T1000 (cell line): Measurements from ENCODE around the gene MEMO1.
"Not testable (repeated sequence)": the region's sequence is repeated elsewhere in the genome, so short reads cannot be mapped to it uniquely, and the experiment has no call there.

Experiments
- DNase-seq: peaks from one replicate; lab custom pipeline; 2025; ENCODE audit warnings: mixed read lengths; lab: John Stamatoyannopoulos, UW

MEMO1 gene

DNA sequence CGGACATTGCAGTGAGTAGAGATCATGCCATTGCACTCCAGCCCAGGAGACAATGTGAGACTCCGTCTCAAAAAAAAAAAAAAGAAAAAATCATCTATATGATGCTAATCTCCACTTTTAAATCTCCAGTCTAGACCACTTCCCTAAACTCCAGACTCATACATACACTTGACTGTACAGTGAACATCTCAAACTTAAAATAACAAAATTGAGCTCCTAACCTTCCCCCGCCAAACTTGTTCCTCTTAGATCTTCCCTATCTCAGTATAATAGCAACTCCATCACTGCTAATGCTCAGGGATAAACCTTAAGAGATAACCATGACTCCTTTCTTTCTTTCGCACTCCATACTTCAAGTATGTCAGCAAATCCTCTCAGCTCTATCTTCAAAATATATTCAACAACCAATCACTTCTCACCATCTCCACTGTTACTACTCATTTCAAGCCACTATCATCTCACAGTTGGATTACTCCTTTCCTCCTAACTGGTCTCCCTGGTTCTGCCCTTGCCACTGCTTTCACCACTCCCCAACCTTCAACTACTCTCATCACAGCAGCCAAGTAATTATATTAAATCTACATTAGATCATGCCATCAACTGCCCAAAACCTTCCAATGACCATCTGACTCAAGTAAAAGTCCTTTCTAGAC, 12.0 kb downstream of the MEMO1 start:
- no peak for DNase-seq

DNA sequence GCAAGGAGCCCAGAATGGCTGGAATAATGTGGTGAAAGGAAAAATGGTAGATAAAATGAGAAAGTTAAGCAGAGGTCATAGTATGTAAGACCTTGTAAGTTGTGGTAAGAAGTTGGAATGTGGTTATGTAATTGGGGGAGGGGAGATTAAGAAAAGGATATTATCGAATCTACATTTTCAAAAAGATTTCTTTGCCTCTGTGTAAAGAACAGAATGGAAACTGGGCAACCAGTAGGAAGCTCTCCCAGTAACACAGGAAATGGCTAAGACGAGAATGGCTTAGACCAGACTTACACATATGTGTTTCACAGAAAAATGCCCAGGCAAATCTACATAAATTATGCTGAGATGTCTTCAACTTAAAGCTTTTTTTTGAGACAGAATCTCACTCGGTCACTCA, 13.2 kb downstream of the MEMO1 start:
- DNase-seq: no peak

DNA sequence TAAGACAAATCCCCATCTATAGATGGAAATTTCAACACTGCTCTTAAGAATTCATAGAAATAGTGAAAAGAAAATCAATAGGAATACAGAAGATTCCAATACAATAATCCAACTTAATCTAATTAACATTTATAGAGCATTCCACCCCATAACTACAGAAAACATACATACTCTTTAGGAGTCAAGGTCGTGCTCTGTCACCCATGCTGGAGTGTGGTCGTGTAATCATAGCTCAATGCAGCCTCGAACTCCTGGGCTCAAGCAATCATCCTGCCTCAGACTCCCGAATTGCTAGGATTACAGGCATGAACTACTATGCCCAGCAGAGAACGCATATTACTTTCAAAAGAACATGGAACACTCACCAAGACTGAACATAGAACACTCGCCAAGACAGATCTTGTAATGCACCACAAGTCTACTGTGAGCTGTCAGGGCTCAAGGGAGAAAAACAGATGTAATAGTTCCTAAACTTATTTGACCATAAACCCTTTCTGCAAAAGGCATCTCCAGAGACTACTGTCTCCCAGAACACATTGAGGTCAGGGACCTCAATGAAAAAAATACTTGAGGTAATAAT, 14.1 kb downstream of the MEMO1 start:
- no peak for DNase-seq

DNA sequence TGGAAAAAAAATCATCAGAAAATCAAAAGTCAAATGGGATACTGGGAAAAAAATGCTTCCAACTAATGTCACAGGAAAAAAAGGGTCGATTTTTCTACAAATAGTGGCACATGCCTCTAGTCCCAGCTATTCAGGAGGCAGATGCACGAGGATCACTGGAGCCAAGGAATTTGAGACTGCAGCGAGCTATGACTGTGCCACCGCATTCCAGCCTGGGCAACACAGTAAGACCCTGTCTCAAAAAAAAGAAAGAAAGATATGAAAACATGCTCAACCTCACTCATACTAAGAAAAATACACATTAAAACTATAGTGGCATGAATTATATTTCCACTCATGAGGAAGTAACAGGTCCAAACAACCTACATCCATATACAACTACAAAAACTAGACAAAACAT, 17.9 kb downstream of the MEMO1 start:
- DNase-seq: no peak

DNA sequence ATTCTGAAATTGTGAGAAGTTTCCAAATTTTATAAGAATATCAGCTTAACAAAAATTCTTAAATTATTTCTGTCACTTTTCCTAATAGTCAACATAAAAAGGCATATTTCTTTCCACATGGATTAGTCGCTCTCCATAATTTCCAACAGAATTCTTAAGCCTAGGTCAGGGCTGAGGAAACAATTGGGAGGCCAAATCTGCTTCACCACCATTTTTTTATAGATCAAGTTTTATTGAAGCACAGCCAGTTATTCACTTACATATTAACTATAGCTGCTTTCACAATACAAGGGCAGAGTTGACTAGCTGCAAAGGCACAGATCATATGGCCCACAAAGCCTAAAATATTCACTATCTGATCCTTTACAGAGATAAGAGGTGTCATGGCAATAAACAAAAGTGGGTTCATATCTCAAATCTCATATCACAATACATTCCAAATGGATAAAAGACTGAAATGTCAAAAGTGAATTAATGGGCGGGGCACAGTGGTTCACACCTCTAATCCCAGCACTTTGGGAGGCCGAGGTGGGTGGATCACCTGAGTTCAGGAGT, 18.7 kb downstream of the MEMO1 start:
- DNase-seq: no peak

DNA sequence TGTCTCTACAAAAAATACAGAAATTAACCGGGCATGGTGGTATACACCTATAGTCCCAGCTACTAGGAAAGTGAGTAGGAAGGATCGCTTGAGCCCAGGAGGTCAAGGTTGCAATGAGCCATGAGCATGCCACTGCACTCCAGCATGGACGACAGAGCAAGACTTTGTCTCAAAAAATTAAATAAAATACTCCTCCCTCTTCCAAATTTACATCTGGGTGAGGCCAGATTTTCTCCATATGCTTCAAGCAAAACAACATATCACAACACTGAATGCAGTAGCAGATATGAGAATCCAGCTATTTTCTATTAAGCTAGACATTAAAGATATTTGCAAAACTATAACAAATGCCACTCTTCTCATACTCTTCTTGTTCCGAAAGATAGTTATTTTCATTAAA, 20.9 kb downstream of the MEMO1 start:
- DNase-seq: no peak

DNA sequence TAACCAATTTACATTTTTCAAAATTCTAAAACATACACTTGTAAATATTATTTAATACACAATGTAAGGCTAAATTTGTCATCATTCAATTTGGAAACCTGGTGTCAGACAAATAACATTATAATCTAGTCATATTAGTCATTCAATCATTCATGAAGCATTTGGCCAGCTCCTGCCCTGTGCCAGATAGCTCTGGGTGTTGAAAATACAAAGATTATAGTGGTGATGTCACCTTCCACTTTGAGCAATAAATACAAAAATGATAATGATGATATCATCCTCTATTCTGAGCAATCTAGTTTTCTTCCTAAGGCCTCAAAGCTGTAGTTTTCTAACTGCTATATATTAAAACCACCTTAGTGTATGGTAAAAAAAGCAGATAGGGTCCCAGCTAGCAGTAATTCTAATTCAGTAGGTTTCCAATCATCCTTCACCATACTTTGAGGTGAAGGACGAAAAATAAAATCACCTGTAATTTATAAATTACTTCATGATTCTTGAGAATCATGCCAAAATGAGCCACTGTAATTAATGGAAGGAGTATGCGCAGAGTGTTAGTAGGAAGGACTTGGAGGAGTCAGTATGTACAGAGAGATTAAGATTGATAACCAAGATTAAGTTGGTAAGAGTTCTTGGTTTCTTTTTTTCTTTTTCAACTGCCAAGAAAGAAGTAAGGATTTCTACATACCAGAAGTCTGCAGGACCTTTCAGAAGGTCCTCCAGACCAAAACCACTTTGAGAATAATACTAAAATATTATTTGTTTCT, 23.2 kb downstream of the MEMO1 start:
- DNase-seq: no peak

DNA sequence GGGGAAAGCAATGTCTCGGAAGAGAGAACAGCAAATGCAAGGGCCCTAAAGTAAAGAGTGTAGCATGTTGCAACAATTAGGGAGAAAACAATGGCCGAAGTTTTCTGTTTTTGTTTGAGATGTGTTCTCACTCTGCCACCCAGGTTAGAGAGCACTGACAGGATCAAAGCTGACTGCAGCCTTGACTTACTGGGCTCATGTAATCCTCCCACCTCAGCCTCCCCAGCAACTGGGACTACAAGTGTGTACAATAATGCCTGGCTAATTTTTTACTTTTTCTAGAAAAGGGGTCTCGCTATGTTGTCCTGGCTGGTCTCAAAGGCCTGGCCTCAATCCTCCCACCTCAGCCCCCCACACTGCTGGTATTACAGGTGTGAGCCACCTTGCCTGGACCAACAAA, 23.9 kb downstream of the MEMO1 start:
- DNase-seq: no peak

DNA sequence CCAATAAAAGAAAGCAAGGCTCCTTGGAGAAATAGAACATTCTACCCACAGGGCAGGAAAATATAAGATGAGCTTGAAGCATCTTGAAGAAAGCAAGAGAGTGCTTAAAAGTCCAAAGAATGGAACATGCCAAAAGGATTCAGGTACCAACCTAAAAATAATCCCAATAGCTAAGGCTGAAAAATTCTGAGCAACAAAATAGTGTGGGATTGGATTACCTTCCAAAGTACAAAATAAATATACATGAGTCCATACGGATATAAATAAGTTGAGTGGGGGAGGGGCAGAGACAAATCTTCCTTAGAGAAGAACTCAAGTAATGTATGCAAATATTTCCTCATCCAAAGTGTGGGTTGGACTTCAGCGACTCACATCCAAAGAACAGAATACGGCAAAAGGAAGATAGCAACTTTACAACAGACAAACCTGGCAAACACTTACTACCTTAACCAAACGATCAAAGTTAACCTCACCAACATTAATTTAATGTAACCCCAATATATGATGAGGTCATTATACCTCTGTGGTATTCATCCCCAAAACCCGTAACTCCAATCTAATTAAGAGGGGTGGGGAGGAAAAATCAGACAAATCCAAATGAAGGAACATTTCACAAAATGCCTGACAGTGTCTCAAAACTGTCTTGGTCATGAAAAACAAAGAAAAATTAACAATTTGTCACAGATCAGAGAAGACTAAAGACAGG, 26.9 kb downstream of the MEMO1 start:
- DNase-seq: no peak

DNA sequence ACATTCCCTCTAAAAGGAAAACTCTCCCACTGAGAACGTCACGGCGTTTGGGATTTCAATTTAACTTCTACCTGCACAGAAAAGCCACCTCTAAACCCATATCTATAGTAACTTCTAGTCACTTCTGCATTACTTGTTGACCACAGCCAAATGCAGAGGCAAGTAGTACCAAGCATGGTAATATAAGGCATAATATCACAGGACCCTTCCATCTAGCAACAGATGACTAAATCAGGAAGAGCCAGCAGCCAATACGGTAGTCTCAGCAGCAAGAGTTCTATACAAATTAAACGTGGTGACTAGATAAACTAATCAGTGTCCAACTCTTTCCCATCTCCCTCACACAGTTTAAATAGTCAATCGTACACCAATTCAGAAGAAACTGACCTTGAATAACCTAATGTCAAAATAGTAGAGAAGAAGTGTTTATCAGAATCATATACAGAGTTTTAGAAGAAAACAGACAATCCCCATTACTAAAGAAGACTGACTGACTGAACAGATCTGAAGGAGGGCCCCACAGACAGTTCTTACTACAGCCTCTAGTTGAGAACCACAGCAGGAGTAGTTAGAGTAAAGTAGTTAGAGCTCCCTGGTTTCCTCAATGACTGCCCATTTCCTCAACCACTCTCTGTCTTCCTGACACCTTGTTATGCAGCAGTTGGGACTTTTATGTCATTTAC, 30.0 kb downstream of the MEMO1 start:
- no peak for DNase-seq

DNA sequence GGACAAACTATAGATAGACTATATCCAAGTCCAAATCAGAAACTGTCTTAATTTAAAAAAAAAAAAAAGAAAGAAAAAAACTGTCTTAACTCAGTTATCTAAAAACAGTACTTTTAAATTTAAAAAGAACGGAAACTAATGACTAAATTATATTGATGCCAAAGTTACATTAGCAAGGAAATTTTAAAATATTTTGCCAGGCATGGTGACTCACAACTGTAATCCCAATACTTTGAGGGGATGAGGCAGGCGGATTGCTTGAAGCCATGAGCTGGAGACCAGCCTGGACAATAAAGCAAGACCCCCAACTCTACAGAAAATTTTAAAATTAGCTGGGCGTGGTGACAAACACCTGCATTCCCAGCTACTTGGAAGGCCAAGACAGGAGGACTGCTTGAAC, 30.9 kb downstream of the MEMO1 start:
- DNase-seq: no peak

DNA sequence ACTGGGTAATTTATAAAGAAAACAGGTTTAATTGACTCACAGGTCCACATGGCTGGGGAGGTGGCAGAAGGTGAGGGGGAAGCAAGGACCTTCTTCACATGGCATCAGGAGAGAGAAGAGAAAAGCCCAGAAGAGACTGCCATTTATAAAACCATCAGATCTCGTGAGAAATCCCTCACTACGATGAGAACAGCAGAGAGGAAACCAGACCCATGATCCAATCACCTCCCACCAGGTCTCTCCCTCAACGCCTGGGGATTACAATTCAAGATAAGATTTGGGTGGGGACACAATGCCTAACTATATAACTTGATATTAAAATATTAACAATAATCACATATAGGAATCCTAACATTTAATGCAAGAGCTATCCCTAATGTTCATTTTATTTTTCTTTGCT, 31.8 kb downstream of the MEMO1 start:
- DNase-seq: no peak

DNA sequence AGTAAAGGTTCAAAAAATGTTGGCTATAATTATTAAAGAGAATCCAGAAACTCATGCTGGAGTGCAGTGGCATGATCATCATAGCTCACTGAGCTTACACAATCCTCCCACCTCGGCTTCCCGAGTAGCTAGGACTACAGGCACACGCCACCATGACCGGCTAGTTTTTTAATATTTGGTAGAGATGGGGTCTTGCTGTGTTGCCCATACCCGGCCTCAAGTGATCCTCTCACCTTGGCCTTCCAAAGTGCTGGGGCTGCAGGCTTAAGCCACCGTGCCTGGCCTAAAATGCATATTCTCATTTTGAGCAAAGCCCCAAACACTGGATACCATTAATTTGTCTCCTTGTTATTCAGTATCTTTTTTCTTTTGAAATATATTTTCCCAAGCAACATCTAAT, 32.4 kb downstream of the MEMO1 start:
- DNase-seq: no peak

DNA sequence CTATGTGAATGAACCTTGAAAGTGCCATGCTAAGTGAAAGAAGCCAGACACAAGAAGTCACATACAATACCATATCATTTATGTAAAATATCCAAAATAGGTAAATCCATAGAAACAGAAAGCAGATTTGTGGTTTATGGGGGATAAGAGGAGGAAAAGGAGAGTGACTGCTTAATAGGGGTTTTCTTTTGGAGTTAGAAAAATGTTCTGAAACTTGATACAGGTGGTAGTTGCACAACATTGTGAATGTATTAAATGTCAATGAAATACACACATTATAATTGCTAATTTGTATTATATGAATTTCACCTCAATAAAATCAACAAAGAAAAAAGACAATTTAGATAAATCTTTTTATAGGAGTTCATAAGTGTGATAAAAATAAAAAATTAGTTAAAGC, 37.1 kb downstream of the MEMO1 start:
- no peak for DNase-seq

DNA sequence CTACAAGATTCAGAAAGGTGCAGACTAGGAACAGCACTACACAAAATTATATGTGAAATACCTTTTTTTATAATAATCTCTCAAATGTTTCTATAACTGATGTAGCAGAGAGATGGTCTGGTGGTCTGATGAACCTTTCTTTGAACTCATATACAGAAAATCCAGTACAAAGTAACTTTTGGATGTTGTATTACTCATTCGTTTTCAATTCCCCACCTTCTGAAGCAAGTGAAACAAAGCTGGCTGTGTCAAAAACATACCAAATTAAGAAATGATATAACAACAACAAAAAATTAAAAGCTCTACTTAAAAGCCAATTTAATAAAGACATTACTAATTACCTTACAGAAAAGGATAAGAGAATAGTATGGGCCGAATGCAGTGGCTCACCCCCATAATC, 38.7 kb downstream of the MEMO1 start:
- DNase-seq: no peak

DNA sequence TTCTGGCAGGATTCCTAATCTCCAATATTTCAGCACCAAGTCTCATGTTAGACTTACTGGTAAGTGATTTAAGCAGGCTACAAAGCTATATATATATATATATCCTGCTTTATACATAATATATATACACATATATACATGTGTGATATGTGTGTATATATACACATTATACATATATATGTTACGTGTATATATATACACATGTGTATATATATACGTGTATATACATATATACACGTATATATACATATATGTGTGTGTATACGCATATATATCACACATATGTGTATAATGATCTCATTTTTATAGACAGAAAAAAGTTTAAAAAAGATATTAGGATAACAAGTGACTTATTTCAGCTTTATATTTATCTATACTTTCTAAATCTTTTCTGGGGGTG, 41.6 kb downstream of the MEMO1 start:
- DNase-seq: no peak

DNA sequence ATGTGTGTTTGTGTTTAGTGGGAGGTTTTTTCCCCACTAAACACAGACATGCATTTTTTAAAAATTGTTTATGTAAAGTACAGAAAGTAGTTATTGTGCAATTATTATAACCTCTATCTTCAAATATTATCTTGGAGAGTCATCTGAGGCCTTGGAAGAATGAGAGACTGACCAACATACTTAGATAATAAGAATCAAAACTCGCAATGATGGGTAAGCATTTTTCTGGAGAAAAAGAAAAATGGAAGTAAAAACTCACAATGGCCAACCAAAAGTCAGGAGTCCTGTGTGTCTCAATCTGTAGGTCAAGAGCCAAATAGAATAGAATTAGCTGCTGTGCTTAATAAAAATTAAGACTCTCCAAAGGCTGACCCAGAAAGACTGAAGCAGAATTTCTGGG, 43.0 kb downstream of the MEMO1 start:
- DNase-seq: no peak

DNA sequence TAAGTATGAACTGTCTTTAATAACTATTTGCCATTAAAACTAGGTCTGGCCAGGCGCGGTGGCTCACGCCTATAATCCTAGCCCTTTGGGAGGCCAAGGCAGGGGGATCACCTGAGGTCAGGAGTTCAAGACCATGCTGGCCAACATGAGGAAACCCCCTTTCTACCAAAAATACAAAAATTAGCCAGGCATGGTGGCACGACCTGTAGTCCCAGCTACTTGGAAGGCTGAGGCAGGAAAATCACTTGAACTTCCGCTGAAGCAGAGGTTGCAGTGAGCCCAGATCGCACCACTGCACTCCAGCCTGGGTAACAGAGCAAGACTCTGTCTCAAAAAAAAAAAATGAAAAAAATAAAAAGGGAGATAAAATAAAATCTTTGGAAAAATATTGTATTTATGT, 44.4 kb downstream of the MEMO1 start:
- not testable (repeated sequence) for DNase-seq

DNA sequence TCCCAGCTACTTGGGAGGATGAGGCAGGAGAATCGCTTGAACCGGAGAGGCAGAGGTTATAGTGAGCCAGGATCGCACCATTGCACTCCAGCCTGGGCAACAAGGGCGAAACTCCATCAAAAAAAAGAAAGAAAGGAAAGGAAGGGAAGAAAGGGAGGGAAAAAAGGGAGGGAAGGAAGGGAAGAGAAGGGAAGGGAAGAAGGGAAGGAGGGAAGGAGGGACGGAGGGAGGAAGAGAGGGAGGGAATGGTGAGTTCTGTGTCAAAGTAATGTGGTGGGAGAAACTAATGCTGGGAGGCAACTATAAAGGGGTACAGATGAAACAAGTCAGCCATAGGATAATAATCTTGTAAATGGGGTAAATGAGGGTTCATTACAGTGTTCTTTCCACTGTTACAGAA, 45.7 kb downstream of the MEMO1 start:
- DNase-seq: no peak

DNA sequence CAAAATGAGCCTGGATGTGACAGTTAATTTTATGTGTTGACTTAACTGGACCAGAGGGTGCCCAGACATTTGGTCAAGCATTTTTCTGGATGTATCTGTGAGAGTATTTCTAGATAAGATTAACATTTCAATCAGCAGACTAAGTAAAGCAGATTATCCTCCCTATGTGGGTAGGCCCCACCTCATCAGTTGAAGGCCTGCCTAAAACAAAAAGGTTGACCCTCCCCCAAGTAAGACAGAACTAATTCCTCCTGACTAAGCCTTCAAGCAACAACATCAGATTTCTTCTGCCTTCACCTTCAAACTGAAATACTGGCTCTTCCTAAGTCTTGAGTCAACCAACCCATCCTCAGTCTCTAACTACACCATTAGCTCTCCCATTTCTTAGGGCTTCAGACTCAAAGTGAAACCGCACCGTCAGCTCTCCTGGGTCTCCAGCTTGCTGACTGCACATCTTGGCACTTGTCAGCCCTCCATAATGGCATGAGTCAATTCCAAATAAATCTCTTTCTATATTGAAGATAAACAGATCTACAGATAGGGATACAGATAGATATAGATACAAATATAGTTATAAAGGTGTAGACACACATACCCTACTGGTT, 47.9 kb downstream of the MEMO1 start:
- no peak for DNase-seq

DNA sequence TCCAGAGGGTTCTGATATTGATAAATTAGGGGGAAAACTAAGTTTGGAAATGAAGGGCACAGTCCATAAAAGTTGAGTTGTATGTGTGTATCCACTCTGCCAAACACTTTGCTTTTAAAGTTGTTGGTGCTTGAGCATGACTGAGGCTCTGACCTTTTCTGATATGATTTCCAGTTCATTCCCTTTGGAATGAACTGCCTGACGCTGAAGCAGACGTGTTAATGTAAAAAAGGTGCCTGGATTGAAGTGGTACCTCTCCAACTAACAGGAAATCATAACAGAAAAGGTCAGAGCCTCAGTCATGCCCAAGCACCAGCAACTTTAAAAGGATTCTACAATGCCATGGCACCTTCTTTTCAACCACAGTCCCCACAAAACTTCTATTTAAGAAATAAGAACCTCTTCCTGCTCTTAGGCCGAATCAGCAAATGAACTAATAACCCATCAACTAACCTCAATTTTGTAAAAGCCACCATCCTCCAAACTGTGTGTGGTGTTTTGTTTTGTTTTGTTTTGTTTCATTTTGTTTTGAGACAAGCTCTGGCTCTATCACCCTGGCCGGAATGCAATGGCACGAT, 52.6 kb downstream of the MEMO1 start:
- no peak for DNase-seq
